HL-60 (cell line): ENCODE measurements around the gene STRADB.
A peak's percentile ranks its signal among the peaks of the same experiment; 100 is the strongest.

ENCODE experiments used
- DNase-seq, 2 experiments: peaks; one replicate each; pipeline ENCODE4 v3.0.0-alpha.2; 2010 to 2020; ENCODE audit warnings: low read depth in 1 of 2, low spot score in 1 of 2
- H3K27ac ChIP-seq: fragments of 250-450 bp; sonication (Bioruptor Pico); replicated peaks from 2 replicates; pipeline ENCODE4 v1.5.1; 2020; ENCODE audit warnings: mild to moderate bottlenecking, moderate library complexity
- H3K27me3 ChIP-seq: fragments of 250-450 bp; sonication (Bioruptor Pico); 2 replicates; pipeline ENCODE4 v1.5.1; 2021; ENCODE audit warnings: mild to moderate bottlenecking, moderate library complexity; ENCODE audit not compliant: insufficient read depth, poor library complexity, severe bottlenecking
- H3K4me3 ChIP-seq: replicated peaks from 2 replicates; pipeline ENCODE4 v1.5.1; 2011; ENCODE audit warnings: mild to moderate bottlenecking, control low read depth, low read length; ENCODE audit not compliant: insufficient read depth
- GABPA ChIP-seq: IDR thresholded peaks from 2 replicates; pipeline ENCODE4 v1.6.1; 2012; ENCODE audit warnings: low read depth
- POLR2AphosphoS5 ChIP-seq: IDR thresholded peaks from 2 replicates; pipeline ENCODE4 v1.6.1; 2012; ENCODE audit warnings: low read depth
- SPI1 ChIP-seq: IDR thresholded peaks from 2 replicates; pipeline ENCODE4 v1.6.1; 2012; ENCODE audit warnings: low read depth, mild to moderate bottlenecking, borderline replicate concordance
- TF ChIP-seq, protein P1 (sequence below): IDR thresholded peaks from one replicate; pipeline ENCODE4 v1.5.1; 2011; ENCODE audit warnings: low read length, control low read depth, inconsistent platforms; ENCODE audit not compliant: insufficient read depth
- TF ChIP-seq, protein P2 (sequence below): IDR thresholded peaks from 2 replicates; pipeline ENCODE4 v1.6.1; 2012; ENCODE audit warnings: low read depth; ENCODE audit not compliant: insufficient replicate concordance

The STRADB gene

DNA sequence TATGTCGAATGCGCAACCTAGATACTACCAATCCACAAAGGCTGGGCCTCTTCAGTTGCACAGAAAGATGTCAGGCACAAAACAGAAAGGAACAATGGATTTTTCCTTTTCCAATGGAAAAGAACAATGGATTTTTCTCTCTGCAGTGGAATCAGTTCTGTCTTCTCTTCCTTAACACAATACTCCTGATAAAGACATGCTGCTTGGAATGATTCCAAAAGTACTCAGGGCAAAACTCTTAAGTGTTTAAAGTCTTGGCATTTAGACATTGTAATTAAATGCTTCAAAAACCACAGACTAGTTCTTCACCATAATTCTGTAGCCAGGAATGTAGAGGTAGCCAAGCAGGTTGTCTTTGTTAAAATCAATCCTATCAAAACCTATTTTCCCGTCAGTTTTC lies 47.7 kb upstream of the STRADB start:
- no peak overlapping the region for H3K27ac ChIP-seq
- TF ChIP-seq, protein P1, sequence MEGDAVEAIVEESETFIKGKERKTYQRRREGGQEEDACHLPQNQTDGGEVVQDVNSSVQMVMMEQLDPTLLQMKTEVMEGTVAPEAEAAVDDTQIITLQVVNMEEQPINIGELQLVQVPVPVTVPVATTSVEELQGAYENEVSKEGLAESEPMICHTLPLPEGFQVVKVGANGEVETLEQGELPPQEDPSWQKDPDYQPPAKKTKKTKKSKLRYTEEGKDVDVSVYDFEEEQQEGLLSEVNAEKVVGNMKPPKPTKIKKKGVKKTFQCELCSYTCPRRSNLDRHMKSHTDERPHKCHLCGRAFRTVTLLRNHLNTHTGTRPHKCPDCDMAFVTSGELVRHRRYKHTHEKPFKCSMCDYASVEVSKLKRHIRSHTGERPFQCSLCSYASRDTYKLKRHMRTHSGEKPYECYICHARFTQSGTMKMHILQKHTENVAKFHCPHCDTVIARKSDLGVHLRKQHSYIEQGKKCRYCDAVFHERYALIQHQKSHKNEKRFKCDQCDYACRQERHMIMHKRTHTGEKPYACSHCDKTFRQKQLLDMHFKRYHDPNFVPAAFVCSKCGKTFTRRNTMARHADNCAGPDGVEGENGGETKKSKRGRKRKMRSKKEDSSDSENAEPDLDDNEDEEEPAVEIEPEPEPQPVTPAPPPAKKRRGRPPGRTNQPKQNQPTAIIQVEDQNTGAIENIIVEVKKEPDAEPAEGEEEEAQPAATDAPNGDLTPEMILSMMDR: no peak
- TF ChIP-seq, protein P2, sequence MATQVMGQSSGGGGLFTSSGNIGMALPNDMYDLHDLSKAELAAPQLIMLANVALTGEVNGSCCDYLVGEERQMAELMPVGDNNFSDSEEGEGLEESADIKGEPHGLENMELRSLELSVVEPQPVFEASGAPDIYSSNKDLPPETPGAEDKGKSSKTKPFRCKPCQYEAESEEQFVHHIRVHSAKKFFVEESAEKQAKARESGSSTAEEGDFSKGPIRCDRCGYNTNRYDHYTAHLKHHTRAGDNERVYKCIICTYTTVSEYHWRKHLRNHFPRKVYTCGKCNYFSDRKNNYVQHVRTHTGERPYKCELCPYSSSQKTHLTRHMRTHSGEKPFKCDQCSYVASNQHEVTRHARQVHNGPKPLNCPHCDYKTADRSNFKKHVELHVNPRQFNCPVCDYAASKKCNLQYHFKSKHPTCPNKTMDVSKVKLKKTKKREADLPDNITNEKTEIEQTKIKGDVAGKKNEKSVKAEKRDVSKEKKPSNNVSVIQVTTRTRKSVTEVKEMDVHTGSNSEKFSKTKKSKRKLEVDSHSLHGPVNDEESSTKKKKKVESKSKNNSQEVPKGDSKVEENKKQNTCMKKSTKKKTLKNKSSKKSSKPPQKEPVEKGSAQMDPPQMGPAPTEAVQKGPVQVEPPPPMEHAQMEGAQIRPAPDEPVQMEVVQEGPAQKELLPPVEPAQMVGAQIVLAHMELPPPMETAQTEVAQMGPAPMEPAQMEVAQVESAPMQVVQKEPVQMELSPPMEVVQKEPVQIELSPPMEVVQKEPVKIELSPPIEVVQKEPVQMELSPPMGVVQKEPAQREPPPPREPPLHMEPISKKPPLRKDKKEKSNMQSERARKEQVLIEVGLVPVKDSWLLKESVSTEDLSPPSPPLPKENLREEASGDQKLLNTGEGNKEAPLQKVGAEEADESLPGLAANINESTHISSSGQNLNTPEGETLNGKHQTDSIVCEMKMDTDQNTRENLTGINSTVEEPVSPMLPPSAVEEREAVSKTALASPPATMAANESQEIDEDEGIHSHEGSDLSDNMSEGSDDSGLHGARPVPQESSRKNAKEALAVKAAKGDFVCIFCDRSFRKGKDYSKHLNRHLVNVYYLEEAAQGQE: no peak
- TF ChIP-seq POLR2AphosphoS5 (no peak), SPI1 (no peak), GABPA (no peak)
- no peak for DNase-seq
- H3K27me3 ChIP-seq: no peaks in the 10 kb centered on the region
- no peak overlapping the region for H3K4me3 ChIP-seq

DNA sequence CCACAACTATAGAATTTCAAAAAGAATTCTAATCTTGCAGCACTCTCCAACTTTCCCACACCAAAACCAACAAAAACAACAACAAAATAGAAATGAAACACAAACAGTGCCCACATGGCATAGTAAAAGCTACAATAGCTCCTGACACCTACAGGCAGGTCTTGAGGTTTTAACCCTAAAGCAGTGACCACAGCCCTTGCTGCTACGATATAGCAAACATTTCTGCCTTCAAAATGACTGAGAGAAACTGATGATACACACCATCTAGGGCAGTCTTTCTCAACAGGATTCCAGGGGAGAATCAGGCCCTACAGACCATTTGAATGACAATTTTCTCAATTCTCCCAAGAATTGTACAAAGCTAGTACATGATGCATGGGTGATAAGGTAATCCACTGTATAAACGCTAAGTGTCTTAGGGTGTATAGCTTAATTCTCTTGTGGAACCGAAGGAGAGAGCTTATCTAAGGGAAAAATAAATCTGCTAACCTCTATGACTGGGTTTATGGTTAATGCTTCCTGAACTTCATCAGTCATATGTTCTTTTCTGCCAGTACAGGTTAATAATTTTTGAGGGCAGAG lies 46.8 kb upstream of the STRADB start:
- Histone ChIP-seq H3K27me3 (no peaks in the 10 kb centered on the region), H3K27ac (no peak overlapping the region), H3K4me3 (no peak overlapping the region)
- TF ChIP-seq, protein P2: no peak
- TF ChIP-seq, protein P1: no peak
- TF ChIP-seq GABPA (no peak), POLR2AphosphoS5 (no peak), SPI1 (no peak)
- DNase-seq: no peak

DNA sequence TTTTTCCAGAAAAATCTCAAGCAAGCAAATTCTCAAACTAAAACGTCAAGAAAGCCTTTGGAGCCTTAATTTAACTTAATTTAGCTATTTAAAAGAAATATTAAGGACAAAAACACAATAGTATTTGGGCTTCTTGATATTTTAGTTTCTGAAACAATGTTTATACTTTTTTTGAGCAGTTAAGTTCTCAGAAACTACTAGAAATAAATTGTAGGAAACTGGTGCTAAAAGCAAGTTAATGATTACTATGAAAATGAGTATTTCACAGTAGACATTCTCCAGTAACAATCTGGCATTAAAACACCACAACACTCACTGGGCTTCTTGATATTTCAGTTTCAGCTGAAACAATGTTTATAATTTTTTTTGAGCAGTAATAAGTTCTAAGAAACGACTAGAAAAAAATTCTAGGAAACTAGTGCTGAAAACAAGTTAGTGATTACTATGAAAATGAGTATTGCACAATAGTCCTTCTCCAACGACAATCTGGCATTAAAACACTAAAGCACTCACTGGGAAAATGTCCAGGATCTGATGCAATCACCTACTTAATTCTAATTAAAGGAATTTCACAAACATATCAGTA lies 45.4 kb upstream of the STRADB start:
- DNase-seq: peak in 1 of 2 experiments; percentile 14

More for the DNA sequence above, 45.4 kb upstream of the STRADB start:
- no peak overlapping the region for H3K27ac ChIP-seq
- no peak overlapping the region for H3K4me3 ChIP-seq
- TF ChIP-seq, protein P1: no peak
- TF ChIP-seq POLR2AphosphoS5 (no peak), GABPA (no peak)
- H3K27me3 ChIP-seq: no peaks in the 10 kb centered on the region
